HTR-8/SVneo (cell line): Measurements from ENCODE around the gene PITPNC1.
"Not testable (repeated sequence)": the region's sequence is repeated elsewhere in the genome, so short reads cannot be mapped to it uniquely, and the experiment has no call there.

ENCODE experiments used
- DNase-seq: peaks from one replicate; pipeline ENCODE4 v3.0.0; 2011; ENCODE audit warnings: low spot score, mixed read lengths; ENCODE audit not compliant: insufficient read length
- FAIRE-seq: peaks from 2 replicates; lab custom pipeline; 2011; peaks lifted over from hg19 to GRCh38; lab: Jason Lieb, UNC

PITPNC1 gene

GRCh38 chr17:67562005-67562404 lies 184.9 kb downstream of the PITPNC1 start:
- DNase-seq (no peak), FAIRE-seq (no peak)

- no peak for FAIRE-seq
- no peak for DNase-seq
Measured at GRCh38 chr17:67563692-67564228, 186.7 kb downstream of the PITPNC1 start.

- no peak for DNase-seq
- no peak for FAIRE-seq
Measured at GRCh38 chr17:67565068-67565467, 188.0 kb downstream of the PITPNC1 start.

- DNase-seq, result no peak
- no peak for FAIRE-seq
Measured at GRCh38 chr17:67566656-67567055, 189.6 kb downstream of the PITPNC1 start.

- FAIRE-seq, result no peak
Measured at GRCh38 chr17:67569015-67569451, 192.0 kb downstream of the PITPNC1 start.

GRCh38 chr17:67569873-67570272 lies 192.8 kb downstream of the PITPNC1 start:
- DNase-seq (no peak), FAIRE-seq (no peak)

More at GRCh38 chr17:67569015-67569451, 192.0 kb downstream of the PITPNC1 start:
- DNase-seq, result no peak

- DNase-seq (no peak), FAIRE-seq (no peak)
Measured at GRCh38 chr17:67570797-67571196, 193.7 kb downstream of the PITPNC1 start.

- FAIRE-seq, result no peak
Measured at GRCh38 chr17:67571478-67571877, 194.4 kb downstream of the PITPNC1 start.

GRCh38 chr17:67573987-67574657 lies 197.0 kb downstream of the PITPNC1 start:
- FAIRE-seq, result no peak

More at GRCh38 chr17:67571478-67571877, 194.4 kb downstream of the PITPNC1 start:
- DNase-seq, result no peak

GRCh38 chr17:67574658-67575293 lies 197.7 kb downstream of the PITPNC1 start:
- no peak for FAIRE-seq
- DNase-seq, result no peak

More at GRCh38 chr17:67573987-67574657, 197.0 kb downstream of the PITPNC1 start:
- no peak for DNase-seq

- DNase-seq (no peak), FAIRE-seq (no peak)
Measured at GRCh38 chr17:67575325-67575724, 198.2 kb downstream of the PITPNC1 start.

GRCh38 chr17:67576471-67577115 lies 199.5 kb downstream of the PITPNC1 start:
- DNase-seq (no peak), FAIRE-seq (no peak)

GRCh38 chr17:67577429-67578141 lies 200.5 kb downstream of the PITPNC1 start:
- FAIRE-seq (no peak), DNase-seq (no peak)

GRCh38 chr17:67578142-67578457 lies 201.0 kb downstream of the PITPNC1 start:
- DNase-seq (no peak), FAIRE-seq (no peak)

GRCh38 chr17:67578679-67579405 lies 201.8 kb downstream of the PITPNC1 start:
- not testable (repeated sequence) for DNase-seq, FAIRE-seq

- DNase-seq (no peak), FAIRE-seq (no peak)
Measured at GRCh38 chr17:67582673-67583081, 205.6 kb downstream of the PITPNC1 start.

- DNase-seq (no peak), FAIRE-seq (no peak)
Measured at GRCh38 chr17:67585077-67585602, 208.1 kb downstream of the PITPNC1 start.

- DNase-seq (no peak), FAIRE-seq (no peak)
Measured at GRCh38 chr17:67588326-67588725, 211.2 kb downstream of the PITPNC1 start.

- DNase-seq, result no peak
Measured at GRCh38 chr17:67594115-67594880, 217.2 kb downstream of the PITPNC1 start.

More at GRCh38 chr17:67594115-67594880, 217.2 kb downstream of the PITPNC1 start:
- peak; percentile 13 for FAIRE-seq
